HG02938 (cell line): ENCODE data around the gene AIP.

Experiments used
- ATAC-seq: cut with Tn5 transposase; IDR thresholded peaks from one replicate; pipeline ENCODE4 v1.9.1; 2021; ENCODE audit warnings: mild to moderate bottlenecking, moderate library complexity; ENCODE audit not compliant: unreplicated experiment

AIP gene

DNA sequence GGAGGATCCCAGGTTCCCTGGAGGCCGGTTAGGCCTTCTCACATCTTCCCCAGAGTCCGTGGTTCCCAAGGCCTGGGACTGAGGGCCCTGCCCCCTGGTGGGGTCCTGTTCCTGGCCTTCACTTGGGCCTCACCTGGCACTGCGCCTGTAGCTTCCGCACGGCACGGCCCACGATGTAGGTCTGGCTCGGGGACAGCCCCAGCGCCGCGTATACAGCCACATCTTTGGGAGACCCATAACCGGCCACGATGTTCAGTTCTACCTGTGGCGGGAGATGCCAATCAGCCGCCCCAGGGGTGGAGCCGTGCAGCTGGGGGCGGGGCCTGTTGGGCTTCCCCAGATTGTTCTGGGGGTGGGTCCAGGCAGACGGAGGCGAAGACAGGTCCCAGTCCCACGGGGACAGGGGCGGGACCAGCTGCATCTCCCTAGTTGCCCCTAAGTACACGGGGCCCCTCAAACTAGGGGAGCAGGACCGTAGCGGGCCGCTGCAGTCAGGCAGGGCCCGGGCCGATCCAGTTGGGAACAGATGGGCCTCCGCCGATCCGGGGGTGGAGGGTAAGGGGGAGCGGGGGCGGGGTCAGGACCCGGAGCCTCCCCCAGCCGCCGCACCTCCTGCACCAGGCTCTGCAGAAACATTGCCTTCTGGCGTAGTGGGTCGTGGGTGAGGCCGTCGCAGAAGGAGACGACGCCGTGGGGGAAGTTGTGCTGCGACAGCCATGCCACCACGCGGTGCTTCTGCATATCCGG is 10.1 kb downstream of the AIP start:
- no peak for ATAC-seq

DNA sequence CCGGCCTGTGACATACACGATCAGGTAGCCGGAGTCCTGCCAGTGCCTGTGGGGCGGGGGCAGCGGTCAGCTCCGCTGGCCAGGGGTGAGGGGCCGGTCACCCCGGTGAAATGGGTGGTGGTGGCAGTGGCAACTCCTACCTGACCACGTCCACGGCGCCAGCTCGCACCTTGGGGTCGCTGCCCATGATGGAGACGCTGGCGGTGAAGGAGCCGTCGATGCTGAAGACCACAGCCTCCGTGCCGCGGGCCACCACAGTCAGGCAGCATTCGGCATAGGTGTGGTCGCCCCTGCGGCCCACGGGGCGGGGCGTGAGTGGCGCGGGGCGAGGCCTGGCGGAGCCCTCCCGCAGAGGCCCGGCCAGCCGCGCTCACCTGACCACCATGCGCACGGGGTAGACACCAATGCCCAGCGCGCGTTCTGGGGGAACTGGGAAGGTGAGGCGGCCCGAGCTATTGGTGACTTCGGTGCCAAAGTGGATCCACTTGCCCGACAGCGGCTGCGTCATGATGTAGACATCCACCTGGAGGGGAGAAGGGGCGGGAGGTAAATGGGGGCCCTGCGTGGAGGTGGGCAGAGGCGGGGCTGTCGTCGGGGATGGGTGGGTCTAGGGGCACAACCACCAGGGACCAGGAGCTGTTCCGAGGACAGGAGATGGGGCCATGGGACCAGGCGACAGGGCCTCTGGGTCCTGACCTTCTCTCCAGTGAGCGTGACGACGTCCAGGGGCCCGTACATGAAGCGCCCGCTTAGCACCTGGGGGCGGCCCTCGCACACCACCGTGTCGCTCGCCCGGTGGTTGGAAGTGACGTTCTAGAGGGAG is 10.9 kb downstream of the AIP start:
- no peak for ATAC-seq

DNA sequence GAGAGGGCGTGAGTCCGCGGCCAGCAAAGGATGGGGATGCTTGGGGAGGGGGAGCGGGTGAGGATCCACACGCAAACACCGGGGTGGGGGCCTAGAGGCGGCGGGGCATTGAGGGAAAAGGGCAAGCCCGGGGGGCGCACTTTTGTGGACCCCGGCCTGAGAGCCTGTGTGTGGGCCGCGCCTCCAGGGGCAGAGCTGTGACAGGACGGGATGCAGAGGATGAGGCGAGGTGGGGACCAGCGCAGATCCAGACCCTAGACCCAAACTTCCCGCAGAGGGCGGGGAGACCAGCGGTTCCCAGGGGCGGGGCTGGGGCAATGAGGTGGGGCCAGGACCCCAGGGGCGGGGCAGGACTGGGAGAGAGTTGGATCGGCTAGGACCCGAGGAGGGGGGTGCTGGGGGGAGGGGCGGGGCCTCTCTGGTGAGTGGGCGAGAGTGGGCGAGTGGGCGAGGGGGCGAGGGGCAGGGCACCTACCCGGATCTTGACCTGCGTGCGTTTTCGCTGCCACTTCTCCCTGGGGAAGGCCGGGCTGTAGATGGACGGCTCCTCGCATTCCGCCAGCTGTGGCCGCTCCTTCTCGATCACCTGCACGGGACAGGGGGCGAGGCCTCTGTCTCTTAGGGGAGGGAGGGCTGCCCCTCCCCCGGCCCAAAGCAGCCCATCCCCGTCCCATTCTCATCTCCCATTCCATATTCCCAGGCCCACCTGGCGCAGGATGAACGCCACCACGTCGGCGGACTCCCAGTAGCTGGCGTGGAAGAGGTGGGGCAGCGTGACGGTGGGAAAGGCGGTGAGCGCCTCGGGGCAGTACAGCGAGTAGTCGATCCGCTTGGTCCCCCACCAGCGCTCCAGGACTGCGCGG is 11.8 kb downstream of the AIP start:
- ATAC-seq: no peak

DNA sequence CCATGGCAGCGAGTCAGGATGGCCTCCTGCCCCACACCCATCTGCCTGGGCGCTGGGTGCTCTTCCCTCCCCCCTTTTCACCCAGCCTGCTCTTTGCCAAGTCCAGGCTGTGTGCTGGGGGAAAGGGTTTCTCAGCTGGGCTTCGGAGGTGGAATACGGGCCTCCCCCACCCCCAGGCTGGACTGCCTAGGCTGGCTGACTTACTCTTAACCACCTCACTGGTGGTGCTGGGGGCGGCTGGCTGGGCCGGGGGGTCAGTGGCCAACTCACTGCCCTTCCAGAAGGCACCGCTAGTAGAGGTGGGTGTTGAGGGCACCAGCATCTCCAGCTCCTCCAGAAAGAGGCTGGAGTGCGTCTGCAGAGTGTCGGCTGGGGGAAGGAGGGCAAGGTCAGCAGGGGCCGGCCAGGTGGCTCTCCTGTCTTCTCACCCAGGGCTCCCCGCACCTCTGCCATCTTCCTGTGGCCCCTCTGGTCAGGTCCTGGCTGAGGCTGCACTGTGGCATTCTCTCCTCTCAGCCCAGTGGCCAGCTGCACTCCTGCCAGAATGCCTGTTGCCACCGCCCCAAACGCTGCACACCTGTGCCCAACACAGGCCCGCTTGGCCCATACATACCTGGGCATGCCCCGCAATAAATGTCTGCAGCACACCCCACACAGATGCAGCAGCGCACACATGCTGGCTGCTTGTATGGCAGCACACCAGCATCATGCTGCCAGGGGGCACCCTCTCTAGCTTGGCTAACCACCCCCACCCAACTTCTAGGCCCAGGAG is 12.6 kb downstream of the AIP start:
- no peak for ATAC-seq

DNA sequence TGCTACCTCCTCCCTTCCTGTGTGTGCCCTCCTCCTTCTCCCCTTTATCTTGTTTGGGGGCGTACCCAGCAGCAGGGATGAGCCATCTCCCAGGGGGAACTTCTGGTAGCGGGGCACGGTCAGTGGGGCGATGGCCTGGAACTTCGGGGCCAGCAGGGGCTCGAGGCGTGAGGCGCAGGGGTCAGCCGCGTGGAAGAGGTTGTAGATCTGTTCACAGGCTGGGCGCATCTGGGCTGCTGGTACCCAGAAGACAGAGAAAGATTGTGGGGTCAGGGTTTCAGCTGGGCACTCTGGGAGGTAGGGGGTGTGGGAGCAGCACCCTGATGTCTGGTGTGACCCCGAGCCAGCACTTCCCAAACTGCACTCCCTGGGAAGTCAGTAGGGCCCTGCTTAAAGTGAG is 13.3 kb downstream of the AIP start:
- ATAC-seq: no peak

- no peak for ATAC-seq
Observed at GRCh38 chr11:67497656-67498291, 14.9 kb downstream of the AIP start.

DNA sequence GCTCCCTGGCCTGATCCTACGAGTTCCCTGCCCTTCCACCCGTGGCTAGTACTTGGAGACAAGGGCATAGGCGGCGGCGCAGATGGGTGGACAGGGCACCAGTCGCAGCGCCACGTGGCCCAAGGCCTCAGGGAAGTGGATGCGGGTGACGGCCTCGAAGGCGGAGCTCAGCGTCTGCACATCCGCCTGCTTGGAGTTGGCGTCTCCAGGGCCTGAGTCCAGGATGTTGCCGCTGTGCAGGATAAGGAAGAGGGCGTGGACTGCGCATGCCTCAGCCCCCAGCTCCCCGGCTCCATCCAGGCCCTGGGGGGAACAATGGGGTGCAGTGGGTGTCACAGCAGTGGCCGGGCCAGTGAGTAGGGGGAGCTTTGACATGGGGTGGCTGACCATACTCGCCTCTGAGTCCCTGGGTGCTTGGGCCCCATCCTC is 15.7 kb downstream of the AIP start:
- ATAC-seq: no peak

DNA sequence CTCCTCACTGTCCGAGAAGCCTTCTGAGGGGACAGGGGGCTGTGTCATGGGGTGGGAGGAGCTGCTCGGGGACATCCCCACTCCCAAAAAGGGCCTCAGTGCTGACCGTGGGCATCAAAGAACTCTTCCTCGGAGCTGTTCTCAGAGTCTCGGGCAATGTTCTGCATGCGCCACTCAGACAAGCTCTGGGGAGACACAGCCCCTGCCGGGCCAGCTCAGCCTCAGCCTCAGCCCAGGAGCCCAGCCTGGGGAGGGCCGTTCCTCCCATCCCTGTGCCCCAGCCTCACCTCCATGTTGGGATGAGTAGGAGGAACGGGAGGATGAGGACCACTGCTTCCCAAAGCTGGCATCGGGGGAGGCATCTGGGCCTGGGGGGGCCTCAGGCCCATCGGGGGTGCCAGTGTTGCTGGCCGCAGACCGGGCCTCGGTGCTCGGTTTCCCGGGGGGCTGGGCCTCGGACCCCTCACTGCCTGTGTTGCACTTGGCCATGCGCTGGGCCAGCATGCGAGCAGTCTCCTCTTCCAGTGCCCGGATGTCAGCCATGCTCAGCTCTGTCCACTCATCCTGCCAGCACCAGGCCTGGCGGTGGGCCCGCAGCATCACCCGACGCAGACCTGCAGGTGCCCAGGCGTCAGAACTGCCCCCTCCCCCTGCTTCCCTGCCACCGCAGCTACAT is 17.1 kb downstream of the AIP start:
- ATAC-seq: no peak

DNA sequence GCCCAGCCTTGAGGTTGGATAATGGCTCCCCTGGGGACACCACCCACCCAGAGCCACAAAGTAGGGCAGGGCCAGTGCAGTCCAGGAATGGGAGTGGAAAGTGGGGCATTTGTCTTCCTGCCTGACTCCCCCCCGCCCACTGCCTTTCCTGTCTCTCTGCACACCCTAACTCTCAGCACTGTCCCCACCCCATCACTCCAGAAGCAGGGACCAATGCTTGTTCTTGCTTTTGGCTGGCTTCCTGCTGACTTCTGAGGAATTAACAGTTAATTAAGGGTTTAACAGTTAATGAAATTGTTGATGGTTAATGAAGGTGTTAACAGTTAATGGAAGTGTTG is 17.6 kb downstream of the AIP start:
- ATAC-seq: no peak

DNA sequence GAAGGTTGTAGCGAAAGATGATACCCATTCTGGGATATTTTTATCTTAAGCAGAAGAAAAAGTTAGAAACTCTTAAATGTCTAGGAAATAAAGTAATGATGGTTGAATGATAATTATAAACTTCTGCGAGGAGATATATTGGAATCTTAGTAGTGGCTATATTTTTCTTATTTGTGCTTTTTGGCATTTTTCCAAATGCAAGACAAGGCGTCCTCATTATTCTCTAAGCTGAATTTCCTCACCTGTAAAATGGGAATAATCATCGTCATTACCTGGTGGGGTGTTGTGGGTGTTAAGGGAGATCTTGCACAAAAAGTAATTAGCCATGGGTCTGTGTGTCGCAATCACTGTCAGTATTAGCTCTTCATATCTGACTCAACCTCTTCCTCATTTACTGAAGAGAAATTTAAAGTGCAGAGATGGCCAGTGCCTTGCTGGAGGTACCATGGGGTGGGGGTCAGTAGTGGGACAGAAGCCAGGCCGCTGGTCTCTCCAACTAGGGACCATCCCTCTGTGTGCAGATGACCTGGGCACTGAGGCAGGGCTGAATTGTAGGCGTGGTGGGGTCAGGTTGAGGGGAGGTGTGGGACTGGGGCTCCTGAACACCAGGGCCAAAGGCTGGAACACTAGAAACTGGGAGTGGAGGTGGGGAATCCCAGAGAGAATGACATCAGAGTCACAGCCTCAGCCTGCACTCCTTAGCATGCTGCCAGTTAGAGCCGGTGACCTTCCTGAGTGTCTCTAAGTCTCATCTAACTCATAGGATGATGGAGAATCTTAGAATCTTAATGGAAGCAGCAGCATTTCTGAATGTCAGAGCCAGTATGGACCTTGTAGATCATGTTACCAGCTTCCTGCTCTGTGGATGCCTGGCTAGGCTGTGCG is 18.2 kb downstream of the AIP start:
- ATAC-seq: no peak

DNA sequence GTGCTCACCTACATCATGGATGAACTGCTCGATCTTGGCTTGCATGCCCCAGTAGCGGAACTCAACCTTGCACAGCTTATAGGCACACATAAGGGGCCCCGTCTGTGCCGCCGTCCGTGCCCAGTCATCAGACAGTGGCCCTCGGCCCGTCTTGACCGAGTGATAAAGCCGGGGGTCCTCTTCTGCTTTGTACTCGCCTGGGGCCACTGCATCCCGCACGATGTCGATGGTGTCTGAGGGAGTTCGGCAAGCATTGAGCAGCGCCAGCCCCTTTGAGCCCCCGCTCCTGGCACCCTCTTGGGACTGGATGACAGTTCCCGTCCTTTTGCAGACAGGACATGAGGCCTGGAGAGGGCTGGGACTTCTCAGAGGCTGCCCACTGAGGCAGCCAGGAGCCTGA is 19.0 kb downstream of the AIP start:
- no peak for ATAC-seq

GRCh38 chr11:67502328-67502979 is 19.6 kb downstream of the AIP start:
- ATAC-seq: no peak

- ATAC-seq: no peak
Observed at GRCh38 chr11:67503119-67504004, 20.5 kb downstream of the AIP start.

DNA sequence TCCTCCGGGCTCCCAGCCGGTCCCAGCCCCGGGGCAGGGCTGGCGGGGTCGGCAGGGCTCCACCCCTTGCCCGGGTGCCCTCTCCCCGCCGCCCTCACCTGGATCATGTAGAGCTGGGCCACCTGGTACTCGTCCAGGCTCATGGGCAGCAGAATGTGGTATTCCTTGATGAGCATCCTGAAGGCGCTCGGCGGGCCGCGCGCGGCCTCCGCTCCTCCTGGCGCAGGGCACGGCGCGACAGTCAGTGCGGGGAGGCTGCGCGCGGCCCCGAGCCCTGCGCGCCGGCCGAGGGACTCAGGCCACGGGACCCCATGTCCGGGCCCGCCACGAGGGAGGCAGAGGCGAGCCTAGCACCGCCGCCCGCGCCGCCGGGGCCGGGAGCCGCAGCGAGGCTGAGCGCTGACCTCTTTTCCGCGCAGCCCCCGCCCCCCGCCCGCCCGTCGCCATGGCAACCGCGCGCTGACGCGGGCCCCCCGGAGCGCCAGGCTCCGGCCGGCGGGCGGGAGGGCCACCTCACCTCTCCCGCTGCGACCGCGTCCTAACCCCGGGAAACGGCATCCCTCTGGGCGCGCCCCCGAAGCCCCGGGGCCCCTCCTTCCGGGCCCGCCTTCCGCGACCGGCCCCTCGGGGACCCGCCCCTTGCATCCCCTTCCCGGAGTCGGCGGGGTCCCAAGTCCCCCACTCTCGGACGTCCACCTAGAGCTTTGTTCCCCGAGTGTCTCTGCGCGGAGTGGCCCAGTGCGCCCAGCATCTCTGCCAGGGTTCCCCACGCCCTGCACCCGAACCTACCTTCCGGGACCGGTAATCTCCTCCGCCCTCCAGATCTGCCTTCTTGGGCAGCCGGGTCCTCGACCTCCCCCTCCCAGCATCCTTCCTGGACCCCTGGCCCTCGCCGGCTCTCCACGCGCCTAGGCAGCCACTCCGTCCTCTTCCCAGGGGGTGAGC is 21.5 kb downstream of the AIP start:
- no peak for ATAC-seq

- ATAC-seq: no peak
Observed at GRCh38 chr11:67504950-67505581, 22.2 kb downstream of the AIP start, which contains the start of gene PITPNM1. TSS of gene PITPNM1 (minus strand) at chr11:67505363. CDS start at chr11:67504180, 1,183 bp downstream.
